Activated CD4-positive, CD25-positive, alpha-beta regulatory T cell treated with anti-CD3 and anti-CD28 coated beads, Interleukin-2, amount 50 U/mL, for 72 hours (primary cell): ENCODE data around the gene PLPPR2.
"Not testable (repeated sequence)": the region's sequence is repeated elsewhere in the genome, so short reads cannot be mapped to it uniquely, and the experiment has no call there.

Experiments used
- DNase-seq: peaks from one replicate; pipeline ENCODE4 v3.0.0; 2021

PLPPR2 gene

GRCh38 chr19:11355160-11356073, at the start of gene PLPPR2:
PLPPR2 (plus strand) TSS chr19:11355432; CDS start chr19:11357674, 2,242 bp downstream.
- peak; percentile 89 for DNase-seq

DNA sequence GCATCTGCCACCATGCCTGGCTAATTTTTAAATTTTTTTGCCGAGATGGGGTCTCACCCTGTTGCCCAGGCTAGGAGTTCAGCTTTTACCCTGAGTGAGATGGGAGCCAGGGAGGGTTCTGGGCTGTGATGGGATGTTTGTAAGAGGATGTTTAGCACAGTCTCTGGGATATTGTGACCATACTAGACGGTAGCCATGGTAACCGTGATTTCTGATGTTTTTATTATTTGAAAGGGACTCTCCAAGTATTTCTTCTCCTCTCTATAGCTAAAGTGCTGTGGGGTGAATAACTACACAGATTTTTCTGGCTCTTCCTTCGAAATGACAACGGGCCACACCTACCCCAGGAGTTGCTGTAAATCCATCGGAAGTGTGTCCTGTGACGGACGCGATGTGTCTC, 48.9 kb upstream of the PLPPR2 start:
- no peak for DNase-seq

- not testable (repeated sequence) for DNase-seq
These were observed 34.8 kb upstream of the PLPPR2 start for GRCh38 chr19:11320278-11320995.

GRCh38 chr19:11321191-11322126, 33.8 kb upstream of the PLPPR2 start:
- no peak for DNase-seq

DNA sequence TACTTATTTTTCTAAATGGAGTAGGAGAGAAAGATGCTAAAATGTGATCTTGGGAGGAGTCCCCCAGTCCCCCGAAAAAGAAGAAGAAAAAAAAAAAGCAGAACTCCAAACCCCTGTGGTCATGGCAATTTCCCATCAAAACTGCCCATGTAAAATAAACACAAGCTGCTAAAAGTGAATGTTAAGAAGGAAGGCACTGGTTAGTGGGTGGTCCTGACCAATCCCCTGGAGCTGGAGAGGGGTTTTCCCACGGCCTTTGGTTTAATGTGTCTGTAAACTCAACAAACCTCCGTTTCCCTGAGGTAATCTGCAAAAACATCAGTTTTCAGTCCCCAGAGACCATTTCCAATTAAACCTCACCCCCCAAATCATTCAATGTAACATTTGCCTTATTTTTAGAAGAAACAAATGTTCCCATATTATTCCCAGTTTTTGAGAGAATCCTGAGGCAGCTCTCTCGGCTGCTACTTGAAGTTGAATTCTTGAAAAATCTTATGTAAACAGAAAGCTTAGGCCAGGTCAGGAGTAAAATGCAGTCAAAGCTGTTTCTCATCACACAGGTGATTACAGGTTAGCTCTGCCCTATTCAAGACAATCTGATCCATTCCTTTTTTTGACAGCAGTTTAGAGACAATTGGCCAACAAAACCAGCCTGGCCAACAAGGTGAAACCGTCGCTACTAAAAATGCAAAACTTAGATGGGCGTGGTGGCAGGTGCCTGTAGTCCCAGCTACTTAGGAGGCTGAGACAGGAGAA, 32.8 kb upstream of the PLPPR2 start:
- DNase-seq = no peak

GRCh38 chr19:11323601-11324078, 31.6 kb upstream of the PLPPR2 start:
- no peak for DNase-seq

GRCh38 chr19:11324079-11324661, 31.1 kb upstream of the PLPPR2 start:
- no peak for DNase-seq

DNA sequence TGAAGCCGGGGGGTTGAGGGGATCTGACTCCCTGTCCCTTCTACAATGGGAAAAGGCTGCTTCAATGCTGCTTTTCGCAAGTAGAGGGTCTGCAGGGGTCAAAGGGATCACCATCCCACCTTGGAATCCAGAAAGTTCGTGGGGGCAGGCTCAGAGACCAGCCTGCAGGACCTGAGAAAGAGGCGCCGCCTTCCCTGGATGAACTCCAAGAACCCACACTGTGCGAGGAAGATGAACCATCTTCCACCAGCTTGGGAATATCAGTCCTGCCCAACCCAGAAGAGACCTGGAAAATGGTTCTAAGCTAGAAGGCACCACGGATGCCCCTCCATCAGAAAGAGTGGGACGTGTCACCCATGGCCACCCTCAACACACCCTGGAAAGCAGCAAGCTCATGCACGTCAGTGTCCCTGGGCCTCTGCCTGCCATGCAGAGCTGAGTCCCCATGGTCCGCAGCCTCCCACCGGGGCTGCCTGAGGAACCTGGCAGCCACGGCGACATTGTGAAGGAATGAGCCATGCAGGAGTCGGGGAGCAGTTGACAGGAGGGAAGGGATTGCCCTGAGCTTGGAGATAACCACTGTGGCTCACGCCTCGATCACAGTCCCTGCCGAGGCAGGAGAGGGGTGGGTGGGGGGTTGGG, 30.4 kb upstream of the PLPPR2 start:
- no peak for DNase-seq

DNA sequence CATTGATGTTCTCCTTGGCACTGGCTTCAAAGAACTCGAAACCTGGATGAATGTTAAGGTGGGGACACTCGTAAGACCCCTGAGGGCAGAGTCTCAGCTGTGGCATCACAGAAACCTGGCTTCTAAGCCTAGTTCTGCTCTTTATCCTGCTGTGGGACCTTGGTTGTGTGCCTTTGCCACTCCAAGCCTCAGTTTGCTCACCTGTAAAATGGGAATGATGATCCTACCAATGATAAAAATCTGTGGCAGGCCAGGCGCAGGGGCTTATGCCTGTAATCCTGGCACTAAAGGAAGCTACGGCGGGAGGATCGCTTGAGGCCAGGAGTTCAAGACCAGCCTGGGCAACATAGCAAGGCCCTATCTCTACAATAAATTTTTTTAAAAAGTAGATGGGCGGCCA, 29.7 kb upstream of the PLPPR2 start:
- DNase-seq = no peak

DNA sequence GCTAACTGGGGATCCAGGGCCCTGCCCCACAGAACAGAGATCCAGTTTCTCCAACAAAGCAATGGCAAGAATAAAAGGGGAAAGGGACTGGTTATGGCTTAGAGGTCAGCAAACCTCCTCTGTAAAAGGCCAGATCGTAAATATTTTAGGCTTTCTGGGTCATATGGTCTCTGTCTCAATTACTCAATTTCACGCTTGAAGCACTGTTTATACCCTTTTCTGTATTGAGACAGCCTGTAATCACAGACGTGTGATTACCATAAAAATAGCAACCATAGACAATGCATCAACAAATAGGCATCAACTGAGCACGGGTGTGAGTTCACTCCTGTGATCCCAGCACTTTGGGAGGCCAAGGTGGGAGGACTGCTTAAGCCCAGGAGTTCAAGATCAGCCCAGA, 25.1 kb upstream of the PLPPR2 start:
- no peak for DNase-seq

GRCh38 chr19:11331502-11331901, 23.7 kb upstream of the PLPPR2 start:
- DNase-seq = no peak

DNA sequence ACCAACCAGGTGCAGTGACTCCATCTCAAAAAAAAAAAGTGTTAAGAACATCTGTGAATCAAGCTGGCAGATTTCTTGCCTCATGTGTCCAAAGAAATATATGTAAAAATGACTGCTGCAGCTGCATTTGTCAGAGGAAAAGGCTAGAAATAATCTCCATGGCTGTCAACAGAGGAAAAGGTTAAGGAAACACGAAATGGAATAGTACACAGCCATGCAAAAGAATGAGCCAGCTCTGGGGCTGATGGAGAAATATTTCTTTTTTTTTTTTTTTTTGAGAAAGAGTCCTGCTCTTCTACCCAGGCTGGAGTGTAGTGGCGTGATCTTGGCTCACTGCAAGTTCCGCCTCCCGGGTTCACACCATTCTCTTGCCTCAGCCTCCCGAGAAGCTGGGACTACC, 22.4 kb upstream of the PLPPR2 start:
- no peak for DNase-seq

- not testable (repeated sequence) for DNase-seq
These were observed 21.4 kb upstream of the PLPPR2 start for GRCh38 chr19:11333838-11334237.

DNA sequence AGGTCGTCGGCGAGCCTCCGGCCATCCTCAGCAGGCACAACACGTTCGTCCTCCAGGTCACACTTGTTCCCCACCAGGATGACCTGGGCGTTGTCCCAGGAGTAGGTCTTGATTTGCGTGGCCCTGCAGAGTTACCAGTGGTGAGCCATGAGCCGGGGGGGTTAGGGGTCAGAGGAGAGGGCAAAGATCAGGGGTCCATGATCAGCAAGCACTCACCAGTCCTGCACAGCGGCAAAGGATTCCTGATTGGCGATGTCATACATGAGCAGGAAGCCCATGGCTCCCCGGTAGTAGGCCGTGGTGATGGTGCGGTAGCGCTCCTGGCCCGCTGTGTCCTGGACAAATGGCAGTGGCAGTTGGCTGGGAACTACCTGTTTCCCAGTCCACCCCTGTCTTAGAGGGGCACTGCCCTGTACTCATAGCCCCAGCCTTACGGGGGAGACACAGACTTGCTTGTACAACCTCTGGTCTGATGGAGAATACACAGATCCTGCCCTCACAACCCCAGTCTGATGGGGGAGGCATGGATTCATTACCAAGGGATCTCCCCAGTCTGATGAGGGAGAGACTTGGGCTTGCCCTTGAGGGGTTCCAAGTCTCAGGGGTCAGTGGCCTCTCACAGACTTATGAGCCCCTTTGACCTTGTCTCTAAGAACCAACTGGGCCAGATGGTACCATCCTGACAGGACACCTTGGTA, 19.6 kb upstream of the PLPPR2 start:
- no peak for DNase-seq

- DNase-seq = no peak
These were observed 18.2 kb upstream of the PLPPR2 start for GRCh38 chr19:11337080-11337479.

GRCh38 chr19:11338121-11338520, 17.1 kb upstream of the PLPPR2 start:
- no peak for DNase-seq

- DNase-seq = no peak
These were observed 16.5 kb upstream of the PLPPR2 start for GRCh38 chr19:11338569-11339253.

DNA sequence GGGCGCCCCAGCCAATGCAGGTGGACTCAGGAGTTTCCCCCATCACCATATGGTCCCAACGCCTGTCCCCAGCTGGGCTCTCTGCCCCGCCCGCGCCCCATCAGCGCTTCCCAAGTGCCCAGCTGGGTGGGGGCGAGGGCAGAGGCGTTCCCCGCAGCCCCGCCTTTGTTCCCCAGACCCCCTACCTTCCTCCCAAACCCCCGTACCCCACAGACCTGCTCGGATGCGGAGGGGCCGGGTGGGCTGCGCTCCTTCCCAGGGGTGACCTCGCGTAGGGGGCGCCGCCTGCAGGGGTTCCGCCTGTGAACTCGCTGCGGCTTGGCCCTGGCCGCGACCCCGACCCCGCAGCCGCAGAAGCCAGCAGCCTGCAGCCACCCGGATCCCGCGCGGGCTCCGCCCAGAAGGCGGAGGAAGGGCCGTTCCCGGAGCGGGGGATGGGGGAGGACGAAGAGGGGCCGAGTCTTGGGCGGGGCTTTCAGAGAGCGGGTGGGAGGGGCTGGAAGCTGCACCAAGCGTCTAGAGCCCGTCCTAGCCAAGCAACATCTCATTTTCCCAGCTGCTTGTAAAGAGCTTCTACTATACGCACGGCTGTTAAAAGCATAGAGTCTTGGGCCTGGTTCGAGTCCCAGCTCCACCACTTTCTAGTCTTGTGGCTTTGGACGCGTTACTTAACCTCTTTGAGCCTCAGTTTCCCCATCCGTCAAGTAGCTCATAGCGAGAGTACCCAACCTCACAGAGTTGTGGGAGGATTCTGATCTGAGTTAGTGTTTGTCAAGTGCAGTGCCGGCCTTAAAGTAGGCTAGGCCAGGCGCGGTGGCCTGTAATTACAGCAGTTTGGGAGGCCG, 15.8 kb upstream of the PLPPR2 start, which contains the start of gene RAB3D:
RAB3D (minus strand) TSS at position 404 of the 845 bp plus-strand sequence. CDS start 2,258 bp downstream, outside the sequence.
- DNase-seq = peak; percentile 72

DNA sequence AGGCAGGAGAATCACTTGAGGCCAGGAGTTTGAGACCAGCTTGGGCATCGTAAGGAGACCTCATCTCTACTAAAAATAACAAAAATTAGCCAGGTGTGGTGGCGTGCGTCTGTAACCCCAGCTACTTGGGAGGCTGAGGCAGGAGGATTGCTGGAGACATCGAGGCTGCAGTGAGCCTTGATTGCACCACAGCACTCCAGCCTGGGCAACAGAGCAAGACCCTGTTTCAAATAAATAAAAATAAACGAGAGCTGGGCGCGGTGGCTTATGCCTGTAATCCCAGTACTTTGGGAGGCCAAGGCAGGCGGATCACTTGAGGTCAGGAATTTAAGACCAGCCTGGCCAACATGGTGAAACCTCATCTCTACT, 15.1 kb upstream of the PLPPR2 start:
- DNase-seq = not testable (repeated sequence)
